Liver (tissue), 9 donors: ENCODE results near the gene TBCD. TPM values are rescaled to one million over a fixed set of nuclear protein-coding genes. Genes with fewer than 3 reads are reported as not detected.

Experiments
- DNase-seq: peaks from one replicate; pipeline ENCODE4 v3.0.0-alpha.2; 2017; ENCODE audit warnings: low spot score
- H3K27ac ChIP-seq, 2 donors: one replicate each; pipeline ENCODE4 v1.7.0; 2013; ENCODE audit warnings: inconsistent platforms in 2 of 2, low read length in 2 of 2, control low read depth in 1 of 2, low read depth in 1 of 2, mild to moderate bottlenecking in 1 of 2
- H3K27me3 ChIP-seq, 4 donors: one replicate each; pipeline versions ENCODE4 v1.6.1 to v1.7.0; 2013; ENCODE audit warnings: low read length in 3 of 4, inconsistent platforms in 1 of 4, mild to moderate bottlenecking in 1 of 4, moderate library complexity in 1 of 4; ENCODE audit not compliant: control insufficient read depth in 4 of 4, insufficient read depth in 4 of 4
- H3K36me3 ChIP-seq, 4 donors: one replicate each; pipeline versions ENCODE4 v1.6.1 to v1.7.0; 2013; ENCODE audit warnings: low read length in 3 of 4, mild to moderate bottlenecking in 3 of 4, low read depth in 1 of 4, moderate library complexity in 1 of 4; ENCODE audit not compliant: control insufficient read depth in 4 of 4, insufficient read depth in 3 of 4
- H3K4me1 ChIP-seq, 4 donors: one replicate each; pipeline versions ENCODE4 v1.6.1 to v1.7.0; 2013; ENCODE audit warnings: low read length in 3 of 4, mild to moderate bottlenecking in 3 of 4, moderate library complexity in 1 of 4; ENCODE audit not compliant: control insufficient read depth in 4 of 4, insufficient read depth in 4 of 4
- H3K4me3 ChIP-seq, 3 donors: one replicate each; pipeline versions ENCODE4 v1.6.1 to v1.7.0; 2013; ENCODE audit warnings: low read length in 3 of 3, control low read depth in 1 of 3, low read depth in 1 of 3, mild to moderate bottlenecking in 1 of 3
- H3K9ac ChIP-seq, 2 donors: one replicate each; pipeline ENCODE4 v1.7.0; 2013; ENCODE audit warnings: low read length in 2 of 2, mild to moderate bottlenecking in 2 of 2, moderate library complexity in 2 of 2, control low read depth in 1 of 2, low read depth in 1 of 2
- H3K9me3 ChIP-seq, 4 donors: one replicate each; pipeline versions ENCODE4 v1.6.1 to v1.7.0; 2013; ENCODE audit warnings: low read length in 3 of 4; ENCODE audit not compliant: control insufficient read depth in 4 of 4
- ATF3 ChIP-seq: IDR thresholded peaks from 2 replicates; pipeline ENCODE4 v1.6.1; 2016; ENCODE audit warnings: antibody characterized with exemption
- CTCF ChIP-seq: fragments of 150-350 bp; IDR thresholded peaks from 2 replicates; pipeline ENCODE4 v1.5.1; 2017; ENCODE audit warnings: improper control_type of control experiment, low read depth, low read length; ENCODE audit not compliant: missing input control
- EGR1 ChIP-seq, 2 donors: IDR thresholded peaks; 2 replicates each; pipeline ENCODE4 v1.6.1; 2016 to 2018; ENCODE audit warnings: antibody characterized with exemption in 2 of 2, low read depth in 2 of 2
- FOXA1 ChIP-seq: IDR thresholded peaks from 2 replicates; pipeline ENCODE4 v1.6.1; 2016; ENCODE audit warnings: antibody characterized with exemption
- FOXA2 ChIP-seq: IDR thresholded peaks from 2 replicates; pipeline ENCODE4 v1.6.1; 2016; ENCODE audit warnings: antibody characterized with exemption
- GABPA ChIP-seq, 2 donors: IDR thresholded peaks in 1 of 2; conservative IDR thresholded peaks in 1 of 2; 2 replicates each; pipeline ENCODE4 v1.6.1; 2016; ENCODE audit warnings: antibody characterized with exemption in 2 of 2, mild to moderate bottlenecking in 1 of 2, moderate library complexity in 1 of 2
- HNF4A ChIP-seq, 2 donors: conservative IDR thresholded peaks; 2 replicates each; pipeline ENCODE4 v1.6.1; 2016; ENCODE audit warnings: antibody characterized with exemption in 2 of 2, mild to moderate bottlenecking in 2 of 2
- HNF4G ChIP-seq: IDR thresholded peaks from 2 replicates; pipeline ENCODE4 v1.6.1; 2016; ENCODE audit warnings: antibody characterized with exemption
- JUND ChIP-seq, 2 donors: IDR thresholded peaks; 2 replicates each; pipeline ENCODE4 v1.6.1; 2016; ENCODE audit warnings: antibody characterized with exemption in 2 of 2
- MAX ChIP-seq: IDR thresholded peaks from 2 replicates; pipeline ENCODE4 v1.6.1; 2016; ENCODE audit warnings: antibody characterized with exemption
- NR2F2 ChIP-seq: IDR thresholded peaks from 2 replicates; pipeline ENCODE4 v1.6.1; 2016; ENCODE audit warnings: antibody characterized with exemption
- RAD21 ChIP-seq, 2 donors: IDR thresholded peaks; 2 replicates each; pipeline ENCODE4 v1.6.1; 2016; ENCODE audit warnings: antibody characterized with exemption in 2 of 2, mild to moderate bottlenecking in 2 of 2
- REST ChIP-seq: IDR thresholded peaks from 2 replicates; pipeline ENCODE4 v1.6.1; 2016; ENCODE audit warnings: antibody characterized with exemption, mild to moderate bottlenecking
- RXRA ChIP-seq, 2 donors: IDR thresholded peaks; 2 replicates each; pipeline ENCODE4 v1.6.1; 2017 to 2018; ENCODE audit warnings: antibody characterized with exemption in 2 of 2, mild to moderate bottlenecking in 1 of 2
- SP1 ChIP-seq: IDR thresholded peaks from 2 replicates; pipeline ENCODE4 v1.6.1; 2018; ENCODE audit warnings: antibody characterized with exemption, mild to moderate bottlenecking
- TAF1 ChIP-seq: conservative IDR thresholded peaks from 2 replicates; pipeline ENCODE4 v1.6.1; 2016; ENCODE audit warnings: antibody characterized with exemption, mild to moderate bottlenecking
- YY1 ChIP-seq: IDR thresholded peaks from 2 replicates; pipeline ENCODE4 v1.6.1; 2016; ENCODE audit warnings: antibody characterized with exemption, mild to moderate bottlenecking
- ZBTB33 ChIP-seq: IDR thresholded peaks from 2 replicates; pipeline ENCODE4 v1.6.1; 2016; ENCODE audit warnings: antibody characterized with exemption
- WGBS: extraction: QIAGEN DNeasy Blood & Tissue Kit; methylation state at CpG from one replicate; pipeline ENCODE4 v1.1.7; 2013; 5-methylcytosine and 5-hydroxymethylcytosine counted together
- polyA plus RNA-seq, 2 donors: library from polyadenylated mRNA; stranded (reverse) in 1 of 2; unstranded in 1 of 2; fragments of 200-250 nt in 1 of 2; fragments of >200 nt in 1 of 2; fragmentation: Nextera tagmentation in 1 of 2; extraction: Ambion mirVana in 1 of 2; gene quantifications; one replicate each; pipeline versions ENCODE4 v1.2.1 to v1.2.3, GENCODE V29; 2013 to 2015
- total RNA-seq, 2 donors: library from RNA; depleted of rRNA; stranded (reverse); fragments of >200 nt; gene quantifications; one replicate each; pipeline ENCODE4 v1.2.3, GENCODE V29; 2014
- donor health status: healthy.
- donor health status: healthy.
- donor health status: healthy.
- donor health status: healthy.
- donor health status: healthy.

Gene TBCD
- total and polyA plus RNA-seq, 4 donors: 29.8 to 42.2 (median 33.0) TPM

- Histone ChIP-seq H3K4me3 (no peak overlapping the region), H3K9ac (no peak overlapping the region), H3K4me1 (peaks cover 0 to under 1% (median under 1%) of the 10 kb centered on the region in 4 donors), H3K27ac (no peak overlapping the region), H3K9me3 (no peaks in the 10 kb centered on the region), H3K27me3 (no peaks in the 10 kb centered on the region), H3K36me3 (no peaks in the 10 kb centered on the region)
- 94% methylated on average over 15 of the region's 15 CpGs for WGBS
- TF ChIP-seq ATF3 (no peak), RAD21 (IDR thresholded peaks at IDR 0.05) (no peak), MAX (no peak), CTCF (no peak), SP1 (no peak), NR2F2 (no peak), FOXA2 (no peak), TAF1 (no peak), FOXA1 (no peak), RXRA (IDR thresholded peaks at IDR 0.05) (no peak), HNF4G (no peak), JUND (IDR thresholded peaks at IDR 0.05) (no peak), REST (no peak), EGR1 (IDR thresholded peaks at IDR 0.05; ENCODE audit: low read depth in 2 of 2) (no peak), HNF4A (conservative IDR thresholded peaks at IDR 0.05) (no peak), ZBTB33 (no peak), GABPA (IDR thresholded peaks at IDR 0.05 in 1 of 2, conservative IDR thresholded peaks at IDR 0.05 in 1 of 2) (no peak), YY1 (no peak)
- no peak for DNase-seq
Observed at GRCh38 chr17:82984751-82985427, 233.0 kb downstream of the TBCD start.
